T-helper 1 cell treated with Interleukin-12 subunit alpha and Interleukin-12 subunit beta and Interleukin-4 antibody, amounts not matched to agents 30 ng/mL and 1 ng/mL, for 36 hours (primary cell): ENCODE data around the gene SYNPO2L. TPM values are rescaled to one million over a fixed set of nuclear protein-coding genes. Genes with fewer than 3 reads are reported as not detected.
"Not testable (repeated sequence)": the region's sequence is repeated elsewhere in the genome, so short reads cannot be mapped to it uniquely, and the experiment has no call there.

Experiments used
- intact Hi-C: fragments of 100-400 bp; cut with micrococcal nuclease; formaldehyde crosslinking; loops from one replicate; pipeline ENCODE4 v1.15.1; 2024
- total RNA-seq: library from RNA; stranded (reverse); gene quantifications from 2 replicates; pipeline ENCODE4 v1.2.3, GENCODE V29; 2022

The SYNPO2L gene
- total RNA-seq, 1 donor from 2014 or later = 0.10 TPM

DNA sequence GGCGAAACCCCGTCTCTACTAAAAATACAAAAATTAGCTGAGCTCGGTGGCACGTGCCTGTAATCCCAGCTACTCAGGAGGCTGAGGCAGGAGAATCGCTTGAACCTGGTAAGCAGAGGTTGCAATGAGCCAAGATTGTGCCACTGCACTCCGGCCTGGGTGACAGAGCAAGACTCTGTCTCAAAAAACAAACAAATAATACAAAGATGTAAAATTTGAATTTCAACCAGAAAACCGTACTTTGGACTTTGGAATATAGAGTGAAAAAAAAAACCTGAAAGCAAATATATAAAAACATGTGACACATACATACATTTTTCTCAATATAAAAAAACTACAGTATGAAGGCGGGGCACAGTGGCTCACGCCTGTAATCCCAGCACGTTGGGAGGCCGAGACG is 34.9 kb downstream of the SYNPO2L start:
- intact Hi-C loops = not testable (repeated sequence)

DNA sequence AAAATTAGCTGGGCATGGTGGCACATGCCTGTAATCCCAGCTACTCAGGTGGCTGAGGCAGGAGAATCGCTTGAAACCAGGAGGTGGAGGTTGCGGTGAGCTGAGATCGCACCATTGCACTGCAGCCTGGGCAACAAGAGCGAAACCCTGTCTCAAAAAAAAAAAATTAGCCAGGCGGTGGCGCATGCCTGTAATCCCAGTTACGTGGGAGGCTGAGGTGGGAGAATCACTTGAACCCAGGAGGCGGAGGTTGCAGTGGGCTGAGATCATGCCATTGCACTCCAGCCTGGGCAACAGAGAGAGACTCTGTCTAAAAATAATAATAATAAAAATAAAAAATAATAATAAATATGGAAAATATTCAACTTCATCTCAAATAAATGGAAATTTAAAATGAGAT is 38.7 kb downstream of the SYNPO2L start:
- intact Hi-C loops = not testable (repeated sequence)

GRCh38 chr10:73614720-73615119 is 41.1 kb downstream of the SYNPO2L start:
- intact Hi-C loops = no loop called here

DNA sequence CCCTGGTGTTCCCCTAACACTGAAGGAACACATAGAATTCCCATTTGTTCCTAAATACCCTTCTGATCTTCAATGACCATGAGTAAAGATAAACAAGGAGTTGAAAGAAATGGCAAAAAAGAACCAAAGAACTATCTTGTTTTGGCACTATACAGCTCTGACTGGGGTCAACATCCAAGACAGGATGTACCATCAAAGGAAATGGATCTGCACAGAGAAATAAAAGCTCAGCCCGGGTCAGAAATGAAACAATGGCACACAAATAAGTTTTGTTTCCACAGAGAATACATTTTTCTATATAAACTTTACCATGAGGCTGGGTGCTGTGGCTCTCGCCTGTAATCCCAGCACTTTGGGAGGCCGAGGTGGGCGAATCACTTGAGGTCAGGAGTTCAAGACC is 46.7 kb downstream of the SYNPO2L start:
- intact Hi-C loops = no loop called here

- intact Hi-C loops = no loop called here
Observed at GRCh38 chr10:73601486-73601921, 54.3 kb downstream of the SYNPO2L start.

DNA sequence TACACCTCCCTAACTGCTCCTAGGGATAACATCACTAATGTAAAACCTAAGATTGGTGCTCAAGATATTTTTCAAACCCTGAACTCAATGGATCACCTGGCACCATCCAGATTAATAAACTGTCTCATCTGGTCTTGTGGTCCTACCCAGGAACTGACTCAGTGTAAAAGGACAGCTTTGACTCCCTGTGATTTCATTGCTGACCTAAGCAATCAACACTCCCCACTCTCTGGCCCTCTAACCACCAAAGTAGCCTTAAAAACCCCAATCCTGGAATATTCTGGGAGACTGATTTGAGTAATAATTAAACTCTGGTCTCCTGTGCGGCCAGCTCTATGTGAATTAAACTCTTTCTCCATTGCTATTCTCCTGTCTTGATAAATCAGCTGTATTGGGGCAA is 58.5 kb downstream of the SYNPO2L start:
- intact Hi-C loops = no loop called here

Other genes with a start within 250 kb of the SYNPO2L start
- 132 and 143 TPM in 2 replicates for gene ANXA7, start 242.0 kb downstream of the SYNPO2L start, total RNA-seq
- 3.8 and 4.2 TPM in 2 replicates for gene MSS51, start 222.5 kb downstream of the SYNPO2L start, total RNA-seq
- 47.3 and 48.9 TPM in 2 replicates for gene PPP3CB, start 160.0 kb downstream of the SYNPO2L start, total RNA-seq
- 4.0 and 4.1 TPM in 2 replicates for gene USP54, start 64.7 kb downstream of the SYNPO2L start, total RNA-seq
- not detected in 2 replicates for gene MYOZ1, start 14.6 kb downstream of the SYNPO2L start, total RNA-seq
- gene AGAP5, start 42.1 kb upstream of the SYNPO2L start, total RNA-seq = 10.6 and 11.0 TPM in 2 replicates
- 129 and 135 TPM in 2 replicates for gene SEC24C, start 88.3 kb upstream of the SYNPO2L start, total RNA-seq
- 30.4 and 30.7 TPM in 2 replicates for gene CHCHD1, start 126.0 kb upstream of the SYNPO2L start, total RNA-seq
- gene ZSWIM8, start 129.6 kb upstream of the SYNPO2L start, total RNA-seq = 112 and 128 TPM in 2 replicates
- 75.9 and 81.6 TPM in 2 replicates for gene NDST2, start 155.6 kb upstream of the SYNPO2L start, total RNA-seq
- gene CAMK2G, start 218.5 kb upstream of the SYNPO2L start, total RNA-seq = 40.7 and 43.0 TPM in 2 replicates